HG03095 (cell line): ENCODE results near the gene TRPC4.

ENCODE experiments used
- ATAC-seq: cut with Tn5 transposase; IDR thresholded peaks from one replicate; pipeline ENCODE4 v1.9.1; 2021; ENCODE audit warnings: moderate library complexity; ENCODE audit not compliant: unreplicated experiment

Gene TRPC4

GRCh38 chr13:37662624-37663023 is 206.9 kb downstream of the TRPC4 start:
- ATAC-seq = no peak

GRCh38 chr13:37657956-37658355 is 211.6 kb downstream of the TRPC4 start:
- no peak for ATAC-seq

- no peak for ATAC-seq
These were observed 212.4 kb downstream of the TRPC4 start for GRCh38 chr13:37657134-37657533.

GRCh38 chr13:37656247-37656940 is 213.2 kb downstream of the TRPC4 start:
- ATAC-seq = no peak

- ATAC-seq = no peak
These were observed 217.0 kb downstream of the TRPC4 start for GRCh38 chr13:37652596-37652995.

- no peak for ATAC-seq
These were observed 217.7 kb downstream of the TRPC4 start for GRCh38 chr13:37651891-37652290.

GRCh38 chr13:37648609-37649008 is 221.0 kb downstream of the TRPC4 start:
- ATAC-seq = no peak

GRCh38 chr13:37647031-37647650 is 222.4 kb downstream of the TRPC4 start:
- no peak for ATAC-seq

- ATAC-seq = no peak
These were observed 223.0 kb downstream of the TRPC4 start for GRCh38 chr13:37646531-37646930.

- no peak for ATAC-seq
These were observed 224.3 kb downstream of the TRPC4 start for GRCh38 chr13:37645181-37645740.

GRCh38 chr13:37641391-37641790 is 228.2 kb downstream of the TRPC4 start:
- ATAC-seq = no peak

- ATAC-seq = no peak
These were observed 229.1 kb downstream of the TRPC4 start for GRCh38 chr13:37640499-37640898.

GRCh38 chr13:37636701-37637100 is 232.9 kb downstream of the TRPC4 start:
- ATAC-seq = no peak

GRCh38 chr13:37632294-37632693 is 237.3 kb downstream of the TRPC4 start:
- no peak for ATAC-seq

- no peak for ATAC-seq
These were observed 242.1 kb downstream of the TRPC4 start for GRCh38 chr13:37627428-37627827.

GRCh38 chr13:37621811-37622361 is 247.7 kb downstream of the TRPC4 start:
- no peak for ATAC-seq

GRCh38 chr13:37618554-37618953 is 251.0 kb downstream of the TRPC4 start:
- ATAC-seq = no peak

GRCh38 chr13:37617173-37617572 is 252.4 kb downstream of the TRPC4 start:
- ATAC-seq = no peak

- no peak for ATAC-seq
These were observed 253.4 kb downstream of the TRPC4 start for GRCh38 chr13:37616131-37616530.

- ATAC-seq = no peak
These were observed 254.3 kb downstream of the TRPC4 start for GRCh38 chr13:37615276-37615675.

GRCh38 chr13:37613638-37614037 is 255.9 kb downstream of the TRPC4 start:
- no peak for ATAC-seq

- ATAC-seq = no peak
These were observed 256.3 kb downstream of the TRPC4 start for GRCh38 chr13:37613236-37613635.
